GM04503 (cell line): ENCODE measurements around the gene MYOM1.
"Not testable (repeated sequence)": the region's sequence is repeated elsewhere in the genome, so short reads cannot be mapped to it uniquely, and the experiment has no call there.

Experiments
- DNase-seq: peaks from one replicate; pipeline ENCODE4 v3.0.0-alpha.2; 2012; ENCODE audit warnings: low read depth

MYOM1 gene

DNA sequence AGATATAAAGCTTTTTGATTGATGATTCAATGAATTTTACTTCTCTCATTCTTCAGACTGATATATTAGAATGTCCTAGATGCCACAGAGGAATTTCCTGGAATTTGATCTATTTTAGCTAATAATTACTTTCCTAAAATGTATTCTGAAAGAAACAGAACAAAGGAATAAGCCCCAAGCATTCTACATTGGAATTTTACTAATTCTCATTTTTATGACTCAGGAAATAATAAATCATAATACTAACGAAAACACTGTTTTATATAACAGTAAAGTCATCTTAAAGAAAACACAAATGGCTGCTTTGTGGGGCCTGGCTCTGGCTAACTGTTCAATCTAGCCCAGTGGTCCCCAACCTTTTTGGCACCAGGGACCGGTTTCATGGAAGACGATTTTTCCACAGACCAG is 138.2 kb downstream of the MYOM1 start:
- no peak for DNase-seq

DNA sequence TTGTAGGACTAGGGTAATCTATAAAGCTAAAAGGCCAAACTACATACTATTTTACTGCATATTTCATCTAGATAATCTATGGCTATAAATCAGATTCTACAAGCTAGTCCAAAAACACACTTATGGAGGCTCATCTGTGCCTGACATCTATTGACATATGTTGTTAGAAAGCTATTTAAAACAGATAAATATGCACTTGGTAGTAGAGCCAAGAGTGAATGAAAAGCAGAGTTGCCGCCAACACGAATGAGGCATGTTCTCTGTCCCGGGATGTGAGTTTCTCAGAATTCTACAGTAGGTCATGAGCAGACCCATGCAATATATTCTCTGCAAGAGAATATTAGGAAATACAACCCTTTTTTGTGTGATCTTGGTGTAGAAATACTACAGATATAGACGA is 140.1 kb downstream of the MYOM1 start:
- no peak for DNase-seq

DNA sequence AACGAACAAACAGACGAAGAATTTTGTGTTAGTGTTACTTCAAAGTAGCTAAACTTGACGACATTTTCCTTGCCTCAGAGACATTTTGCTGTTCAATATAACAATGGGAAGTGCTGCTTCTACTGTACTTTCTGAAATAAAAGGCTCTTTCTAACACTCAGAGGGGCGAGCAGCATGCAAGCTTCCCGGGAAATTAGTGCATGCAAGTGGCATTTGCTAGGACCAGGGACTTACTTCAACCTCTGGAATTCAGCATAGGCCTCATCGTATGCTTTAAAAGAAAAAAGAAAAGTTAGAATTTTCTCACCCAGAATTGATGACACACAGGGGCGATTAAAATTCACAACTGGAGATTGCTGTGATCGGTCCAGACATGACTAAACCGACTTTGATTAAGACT is 144.3 kb downstream of the MYOM1 start:
- DNase-seq, result no peak

DNA sequence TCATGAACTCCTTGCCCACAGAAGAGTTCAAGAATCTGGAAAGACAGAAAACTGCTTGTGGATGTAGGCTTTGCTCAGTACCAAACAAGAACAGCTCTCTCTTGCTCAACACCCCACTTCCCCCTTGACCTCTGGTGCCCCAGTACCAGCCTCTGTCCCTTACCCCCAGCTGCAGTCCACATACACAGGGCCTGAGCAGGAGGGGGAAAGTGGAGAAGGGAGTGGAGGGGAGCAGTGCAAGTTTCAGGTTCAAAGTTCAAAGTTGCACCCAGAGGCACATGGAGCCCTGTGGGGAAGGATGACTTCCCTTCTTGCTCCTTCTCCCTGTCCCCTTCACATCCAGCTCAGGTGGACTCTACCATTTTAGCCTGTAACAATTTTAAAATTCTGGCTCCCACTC is 145.7 kb downstream of the MYOM1 start:
- no peak for DNase-seq

DNA sequence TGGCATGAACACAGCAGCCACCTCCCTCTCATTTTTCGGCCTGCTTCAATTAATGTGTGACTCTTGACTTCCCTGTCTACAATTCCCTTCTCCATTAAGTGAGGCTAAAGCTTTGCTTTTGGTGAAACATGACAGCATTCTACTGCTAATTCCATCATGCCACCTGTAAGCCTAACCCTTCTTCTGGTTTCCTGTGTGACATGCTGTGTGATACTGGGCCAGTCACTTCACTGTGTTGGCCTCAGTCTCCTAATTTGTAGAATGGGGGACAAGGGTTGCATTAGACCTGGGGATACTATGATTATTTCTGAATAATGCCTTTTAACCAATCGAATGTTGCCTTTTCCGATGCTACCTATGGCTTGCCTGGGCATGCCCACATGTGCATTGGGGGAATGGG is 146.4 kb downstream of the MYOM1 start:
- not testable (repeated sequence) for DNase-seq

DNA sequence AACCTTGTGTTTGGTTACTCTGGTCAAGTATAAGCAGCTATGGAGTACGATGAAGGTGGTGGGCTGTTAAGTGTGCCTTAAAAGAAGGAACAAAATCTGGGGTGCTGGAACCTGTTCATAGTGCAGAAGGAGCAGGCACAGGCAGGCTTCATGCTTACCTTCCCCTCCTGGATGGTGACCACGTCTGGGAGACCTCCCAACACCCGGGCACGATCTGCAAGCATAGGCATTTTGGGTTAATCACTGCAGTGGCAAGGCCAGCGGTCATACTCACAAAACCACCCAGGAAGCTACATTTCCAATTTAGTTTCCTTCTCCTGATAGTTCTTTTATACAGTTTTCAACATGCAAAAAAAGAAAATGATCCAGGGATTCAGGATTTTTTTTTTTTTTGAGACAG is 148.1 kb downstream of the MYOM1 start:
- DNase-seq, result no peak

DNA sequence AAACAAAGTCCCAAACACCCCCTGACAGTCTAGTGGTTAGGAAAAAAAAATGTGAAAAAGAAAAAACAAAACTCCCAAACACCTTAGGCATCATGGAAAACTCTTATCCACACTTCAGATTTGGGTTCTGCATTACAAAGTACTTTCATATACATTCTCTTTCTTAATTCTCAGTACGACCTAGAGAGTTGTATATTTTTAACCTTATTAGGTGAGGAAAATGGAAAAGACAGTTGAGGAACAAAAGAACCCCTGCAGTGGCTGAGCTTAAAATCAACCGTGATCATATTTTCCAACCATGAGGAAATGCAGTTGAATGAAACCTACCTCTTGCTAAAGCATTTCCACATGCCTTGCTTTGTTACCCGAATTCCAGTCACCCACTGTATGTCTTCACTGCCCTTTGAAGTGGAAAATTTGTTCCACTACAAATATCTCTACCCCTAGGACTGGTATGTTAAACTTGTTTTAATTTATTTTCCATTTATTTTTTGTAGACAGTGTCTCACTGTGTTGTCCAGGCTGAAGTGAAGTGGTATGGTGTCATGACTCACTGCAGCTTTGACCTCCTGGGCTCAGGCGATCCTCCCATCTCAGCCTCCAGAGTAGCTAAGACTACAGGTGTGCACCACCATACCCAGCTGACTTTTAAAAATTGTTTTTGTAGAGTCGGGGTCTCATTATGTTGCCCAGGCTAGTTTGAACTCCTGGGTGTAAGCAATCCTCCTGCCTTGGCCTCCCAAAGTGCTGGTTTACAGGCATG is 149.9 kb downstream of the MYOM1 start:
- no peak for DNase-seq

DNA sequence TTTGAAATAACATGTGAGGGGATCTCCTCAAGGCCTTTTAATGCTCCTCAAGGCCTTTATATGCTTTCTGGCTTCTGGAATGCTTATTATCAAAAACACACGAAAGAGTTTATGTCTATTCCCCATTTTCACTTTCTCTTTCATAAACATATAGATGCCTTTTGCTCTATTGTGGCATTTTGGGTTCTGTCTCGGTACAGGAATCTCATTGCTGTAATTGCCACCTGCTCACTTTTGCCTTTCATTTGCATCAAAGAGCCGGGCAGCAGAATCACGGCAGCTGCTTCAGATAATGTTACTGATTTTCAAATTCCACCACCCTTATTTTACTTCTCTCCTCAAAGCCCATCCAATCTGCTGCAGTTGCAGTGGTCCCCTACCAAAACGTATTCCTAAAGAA is 152.0 kb downstream of the MYOM1 start:
- DNase-seq, result no peak

DNA sequence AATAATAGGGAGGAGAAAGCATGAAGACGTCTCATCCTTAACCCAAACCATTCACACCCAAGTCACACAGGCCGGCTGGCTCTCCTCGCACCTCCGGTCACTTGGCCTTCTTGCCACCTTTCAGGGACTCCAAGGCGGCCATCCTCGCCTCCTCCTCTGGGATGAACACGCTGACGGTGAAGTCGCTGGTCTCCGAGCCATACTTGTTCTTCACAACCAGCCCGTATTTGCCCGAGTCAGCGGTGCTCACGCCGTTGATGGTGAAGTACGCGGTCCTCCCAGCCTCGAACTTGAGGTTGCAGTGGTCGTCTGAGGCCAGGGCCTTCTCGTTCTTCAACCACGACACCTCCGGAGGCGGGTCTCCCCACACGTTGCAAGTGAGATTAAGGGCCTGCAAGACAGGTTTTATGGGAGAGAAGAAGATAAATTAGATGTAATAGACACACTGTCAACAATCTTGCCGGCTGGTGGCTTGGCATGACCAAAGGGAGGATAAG is 152.6 kb downstream of the MYOM1 start:
- no peak for DNase-seq

DNA sequence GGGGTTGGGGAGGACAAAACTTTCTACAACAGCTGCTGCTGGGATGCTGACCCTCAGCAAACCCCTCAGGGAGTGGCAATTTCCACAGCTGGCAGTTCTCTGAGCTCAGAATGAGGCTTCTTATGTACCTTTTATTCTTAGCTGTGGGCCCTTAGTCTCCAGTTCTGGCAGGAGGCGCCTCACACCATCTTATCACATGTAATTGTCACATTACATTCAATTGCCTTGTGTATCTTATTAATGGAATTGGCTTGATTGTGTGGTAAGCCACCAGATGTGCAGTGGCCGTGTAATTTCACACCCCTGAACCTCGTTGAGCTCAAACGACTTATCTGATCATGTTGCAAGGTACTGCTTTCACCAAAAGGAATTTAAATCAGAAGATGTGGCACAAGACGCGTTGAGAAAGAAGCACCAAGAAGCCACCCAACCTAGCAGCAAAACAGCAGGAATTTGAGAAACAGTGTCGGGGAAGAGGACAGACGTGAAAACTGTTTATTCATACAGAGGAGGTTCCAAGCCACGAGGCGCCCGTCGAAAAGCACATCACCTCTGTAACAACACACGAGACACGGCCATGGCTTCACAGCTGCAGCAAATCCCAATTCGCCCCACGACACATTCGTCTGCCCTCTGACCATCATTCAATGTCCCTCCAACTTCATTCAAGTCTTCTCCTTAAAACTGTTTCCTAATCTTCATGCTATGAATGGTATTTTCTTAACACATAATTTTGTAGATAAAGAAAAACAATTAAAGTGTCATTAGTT is 153.2 kb downstream of the MYOM1 start:
- DNase-seq, result no peak

DNA sequence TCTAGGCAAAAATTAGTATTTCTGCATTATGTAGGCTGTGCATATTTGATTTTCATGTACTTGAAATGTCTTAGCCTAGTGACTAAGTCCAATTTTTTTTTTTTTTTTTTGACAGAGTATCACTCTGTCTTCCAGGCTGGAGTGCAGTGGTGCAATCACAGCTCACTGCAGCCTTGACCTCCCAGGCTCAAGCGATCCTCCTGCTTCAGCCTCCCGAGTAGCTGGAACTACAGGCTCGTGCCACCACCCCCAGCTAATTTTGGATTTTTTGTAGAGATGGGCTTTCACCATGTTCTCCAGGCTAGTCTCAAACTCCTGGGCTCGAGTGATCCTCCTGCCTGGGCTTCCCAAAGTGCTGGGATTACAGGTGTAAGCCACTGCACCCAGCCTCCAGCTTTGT is 156.0 kb downstream of the MYOM1 start:
- DNase-seq, result not testable (repeated sequence)

DNA sequence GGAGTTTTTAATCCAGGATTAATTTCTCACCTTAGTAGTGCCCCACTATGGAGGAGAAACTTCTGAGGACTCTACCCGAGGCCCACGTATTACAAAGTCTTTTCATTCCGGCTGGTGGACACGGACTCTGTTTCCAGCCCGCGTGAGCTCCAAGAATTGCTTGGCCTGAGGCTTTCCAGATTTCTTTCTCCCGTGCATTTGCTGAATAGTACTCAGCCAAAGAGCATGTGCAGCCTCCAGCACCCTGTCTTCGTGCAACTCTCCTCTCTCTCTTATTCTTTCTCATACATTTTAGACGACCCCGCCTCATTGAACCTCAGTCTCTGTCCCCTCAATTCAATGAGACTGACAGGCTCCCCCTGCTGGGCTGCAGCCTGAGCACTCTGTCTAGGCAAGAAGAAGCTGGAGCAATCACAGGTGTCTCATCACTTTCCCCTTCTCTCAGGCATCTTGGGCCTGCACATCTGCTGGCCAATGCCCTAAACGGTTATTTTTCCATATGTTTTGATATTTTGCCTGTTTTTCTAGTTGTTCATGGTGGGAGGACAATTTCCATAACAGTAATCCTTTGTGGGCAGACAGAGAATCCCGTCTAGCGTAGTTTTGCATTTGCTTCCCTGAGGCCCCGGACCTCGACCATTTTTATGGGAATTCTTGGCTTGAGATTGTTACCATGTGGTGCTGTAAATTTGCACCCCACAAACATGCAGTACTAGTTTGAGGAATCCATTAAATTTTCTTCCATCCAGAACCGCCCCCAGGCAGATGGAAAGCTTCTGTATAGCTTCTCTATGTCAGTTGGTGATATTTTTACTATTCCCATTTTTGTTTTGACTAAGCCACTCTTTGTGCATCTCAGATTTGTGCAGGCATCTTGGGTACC is 156.7 kb downstream of the MYOM1 start:
- no peak for DNase-seq

DNA sequence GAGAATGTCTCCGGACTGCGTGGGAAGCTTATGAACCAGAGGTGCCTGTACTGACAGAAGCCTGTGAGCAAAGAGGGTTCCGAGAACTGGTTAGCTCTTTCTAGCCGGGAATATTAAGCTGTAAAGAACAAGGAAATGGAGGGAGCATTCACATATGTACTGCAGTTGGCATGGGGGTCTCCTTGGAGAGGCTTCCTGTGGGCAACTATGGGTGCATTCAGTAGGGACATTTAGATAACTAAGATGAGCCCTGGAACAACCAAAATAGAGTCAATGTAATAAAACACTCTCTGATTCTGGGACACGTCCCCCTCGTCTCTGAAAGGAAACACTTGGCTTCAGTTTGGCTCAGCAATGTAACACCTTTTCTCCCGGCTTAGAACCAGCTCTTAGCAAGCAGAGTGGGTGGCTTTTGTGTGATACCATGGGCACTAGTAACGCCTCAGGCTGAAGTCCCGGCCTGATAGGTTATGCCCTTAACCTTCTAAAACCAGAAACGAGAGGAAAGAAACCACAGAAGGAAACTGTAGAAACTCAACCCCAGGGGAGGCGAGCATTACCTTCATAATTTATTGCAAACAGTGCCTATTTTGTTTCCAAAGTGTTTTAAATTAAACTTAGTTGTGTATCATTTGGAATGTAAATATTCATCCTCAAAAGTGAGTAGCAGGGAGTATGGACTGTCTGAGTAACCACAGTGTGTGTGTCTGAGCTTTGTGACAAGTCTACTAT is 158.0 kb downstream of the MYOM1 start:
- no peak for DNase-seq

DNA sequence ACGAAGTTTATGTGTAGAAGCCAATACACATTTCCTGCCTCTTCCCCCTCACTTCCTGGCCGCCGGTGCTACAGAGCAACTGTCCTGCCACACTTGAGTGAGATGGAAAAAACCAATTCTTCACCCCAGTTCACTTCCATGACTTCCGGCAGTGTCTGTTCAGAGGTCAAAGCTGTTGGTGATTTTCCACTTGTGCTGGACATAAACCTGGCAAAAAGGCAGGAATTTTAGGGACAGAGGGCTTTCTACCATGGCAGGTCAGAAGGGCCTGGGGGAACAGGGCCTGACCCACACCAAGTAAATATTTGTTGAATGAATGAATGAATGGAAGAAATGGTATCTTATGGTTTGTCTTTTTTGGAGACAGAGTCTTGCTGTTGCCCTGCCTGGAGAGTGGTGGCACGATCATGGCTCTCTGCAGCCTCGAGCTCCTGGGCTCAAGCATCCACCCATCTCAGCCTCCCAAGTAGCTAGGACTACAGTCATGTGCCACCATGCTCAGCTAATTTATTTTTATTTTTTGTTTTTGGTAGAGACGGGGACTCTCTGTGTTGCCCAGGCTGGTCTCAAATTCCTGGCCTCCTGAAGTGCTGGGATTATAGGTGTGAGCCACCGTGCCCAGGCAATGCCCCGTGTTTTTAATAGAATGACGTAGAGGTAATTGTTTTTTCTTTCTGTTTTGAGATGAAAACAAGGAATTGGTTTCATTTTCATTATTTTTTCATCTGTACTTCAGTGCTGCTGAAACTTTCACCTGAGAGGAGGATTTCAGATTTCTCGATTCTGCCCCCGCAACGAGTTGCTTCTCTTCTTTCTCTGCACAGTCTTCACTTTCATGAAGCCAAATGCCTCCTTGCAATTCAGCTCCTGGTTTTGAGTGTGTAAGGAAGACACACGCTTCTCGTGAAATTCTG is 158.8 kb downstream of the MYOM1 start:
- DNase-seq, result no peak

DNA sequence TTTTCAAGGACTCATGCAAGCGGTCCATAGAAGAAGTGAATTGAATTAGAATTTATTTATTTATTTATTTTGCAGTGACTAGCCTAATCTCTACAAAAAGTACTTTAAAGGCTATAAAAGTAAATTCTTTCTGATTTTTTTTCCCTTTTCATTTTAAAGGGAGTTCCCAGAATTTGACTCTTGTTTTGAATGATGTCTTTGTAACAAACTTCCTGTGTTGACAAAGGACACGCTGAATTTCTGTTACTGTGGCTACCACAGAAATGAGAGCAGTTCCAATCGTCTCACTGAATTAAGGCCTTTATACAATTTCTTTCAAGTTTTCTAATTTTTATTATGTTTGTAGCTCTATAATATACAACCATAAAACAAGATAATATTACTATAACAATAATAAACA is 160.5 kb downstream of the MYOM1 start:
- DNase-seq, result no peak

DNA sequence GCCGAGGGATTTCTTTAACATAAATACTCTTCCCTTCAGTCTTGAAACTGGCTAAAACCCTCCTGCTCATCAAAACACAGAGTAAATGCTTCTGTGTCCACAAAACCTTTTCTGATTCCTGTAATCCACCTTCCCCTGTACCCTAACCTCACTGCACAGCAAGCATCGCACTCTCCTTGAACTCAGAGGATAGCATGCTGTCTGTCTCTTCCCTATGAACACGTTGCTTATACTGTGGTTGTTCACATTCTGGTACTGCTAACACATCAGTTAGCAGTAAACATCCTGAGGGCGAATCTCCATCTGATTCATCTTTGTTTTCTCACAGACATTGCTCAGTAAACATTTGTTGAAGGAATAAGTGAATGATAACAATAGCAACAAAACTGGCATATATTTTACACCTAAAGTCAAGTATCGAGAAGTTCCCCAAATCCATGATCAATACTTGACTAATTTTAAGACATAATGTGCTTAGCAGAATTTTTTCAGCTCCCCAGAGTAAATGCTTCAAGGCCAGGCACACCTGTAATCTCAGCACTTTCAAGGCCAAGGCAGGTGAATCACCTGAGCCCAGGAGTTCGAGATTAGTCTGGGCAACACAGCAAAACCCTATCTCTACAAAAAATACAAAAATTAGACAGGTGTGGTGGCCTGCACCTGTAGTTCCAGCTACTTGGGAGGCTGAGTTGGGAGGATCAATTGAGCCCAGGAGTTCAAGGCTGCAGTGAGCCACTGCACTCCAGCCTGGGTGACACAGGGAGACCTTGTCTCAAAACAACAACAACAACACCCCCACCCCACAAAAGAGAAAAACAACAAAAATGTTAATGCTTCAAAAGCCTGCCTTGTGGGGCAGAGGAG is 161.2 kb downstream of the MYOM1 start:
- no peak for DNase-seq

DNA sequence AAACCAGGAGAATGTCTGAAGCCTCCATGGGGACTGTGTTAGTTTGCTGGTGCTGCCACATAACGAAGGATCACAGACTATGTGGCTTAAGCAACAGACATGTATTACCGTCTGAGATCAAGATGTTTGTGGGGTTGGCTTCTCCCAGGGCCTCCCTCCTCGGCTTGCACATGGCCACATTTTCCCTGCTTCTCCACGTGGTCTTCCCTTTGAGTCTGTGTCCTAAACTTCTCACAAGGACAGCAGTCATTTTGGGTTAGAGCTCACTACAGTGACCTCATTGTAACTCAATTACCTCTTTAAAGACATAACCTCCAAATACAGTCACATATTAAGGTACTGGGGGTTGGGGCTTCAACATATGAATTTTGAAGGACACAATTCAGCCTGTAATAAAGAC is 162.2 kb downstream of the MYOM1 start:
- no peak for DNase-seq

DNA sequence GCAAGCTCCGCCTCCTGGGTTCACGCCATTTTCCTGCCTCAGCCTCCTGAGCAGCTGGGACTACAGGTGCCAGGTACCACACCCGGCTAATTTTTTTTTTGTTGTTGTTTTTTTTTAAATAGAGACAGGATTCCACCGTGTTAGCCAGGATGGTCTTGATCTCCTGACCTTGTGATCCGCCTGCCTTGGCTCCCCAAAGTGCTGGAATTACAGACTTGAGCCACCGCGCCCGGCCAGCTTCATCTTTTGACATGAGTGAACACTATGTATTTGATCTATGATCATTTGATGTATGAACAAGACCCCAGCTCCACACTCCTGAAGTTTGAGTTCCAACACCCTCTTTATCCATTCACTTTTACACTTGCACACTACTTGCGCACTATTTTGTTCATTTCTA is 163.5 kb downstream of the MYOM1 start:
- no peak for DNase-seq

DNA sequence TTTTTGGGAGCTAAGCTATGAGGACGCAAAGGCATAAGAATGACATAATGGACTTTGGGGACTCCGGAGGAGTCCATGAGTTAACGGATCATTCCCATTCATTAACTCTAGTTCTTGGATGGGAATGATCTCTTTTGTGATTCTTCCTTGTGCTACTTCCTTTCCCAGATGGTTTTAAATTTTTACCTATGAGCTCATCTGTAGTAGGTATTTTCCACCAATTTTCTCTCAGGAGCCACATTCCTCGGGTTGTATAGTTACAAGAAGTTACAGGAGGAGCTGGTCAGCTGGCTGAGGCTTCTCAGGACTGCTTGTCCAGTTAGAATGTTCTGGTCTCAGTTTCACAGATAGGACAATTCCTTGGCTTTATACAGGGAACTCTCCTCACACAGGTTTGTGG is 164.0 kb downstream of the MYOM1 start:
- no peak for DNase-seq
